Astrocyte (in vitro differentiated cells and primary cell): ENCODE measurements around the gene CSNK1G2. TPM values are rescaled to one million over a fixed set of nuclear protein-coding genes. Genes with fewer than 3 reads are reported as not detected.
A peak's percentile ranks its signal among the peaks of the same experiment; 100 is the strongest.

Experiments used
- DNase-seq: peaks from one replicate; pipeline ENCODE4 v3.0.0-alpha.2; 2010; ENCODE audit warnings: low read depth
- FAIRE-seq: peaks from 2 replicates; lab custom pipeline; 2011; peaks lifted over from hg19 to GRCh38; lab: Jason Lieb, UNC
- H2AFZ ChIP-seq: 2 replicates; pipeline ENCODE4 v1.6.0; 2012; ENCODE audit warnings: low read depth, low read length, inconsistent platforms
- H3K27ac ChIP-seq: 2 replicates; pipeline ENCODE4 v1.5.1; 2011; ENCODE audit warnings: low read depth, low read length, inconsistent platforms
- H3K27me3 ChIP-seq: 2 replicates; pipeline ENCODE4 v1.6.0; 2011; ENCODE audit warnings: low read length, inconsistent platforms; ENCODE audit not compliant: insufficient read depth
- H3K36me3 ChIP-seq: 2 replicates; pipeline ENCODE4 v1.5.1; 2011; ENCODE audit warnings: low read length, inconsistent platforms; ENCODE audit not compliant: insufficient read depth
- H3K4me1 ChIP-seq: 2 replicates; pipeline ENCODE4 v1.5.1; 2011; ENCODE audit warnings: low read length, inconsistent platforms; ENCODE audit not compliant: insufficient read depth
- H3K4me2 ChIP-seq: 2 replicates; pipeline ENCODE4 v1.6.0; 2012; ENCODE audit warnings: low read length, inconsistent platforms
- H3K4me3 ChIP-seq: 2 replicates; pipeline ENCODE4 v1.5.1; 2011; ENCODE audit warnings: low read depth, mild to moderate bottlenecking, low read length, inconsistent platforms; ENCODE audit not compliant: insufficient read depth
- H3K79me2 ChIP-seq: 2 replicates; pipeline ENCODE4 v1.6.0; 2012; ENCODE audit warnings: mild to moderate bottlenecking, low read length, inconsistent platforms; ENCODE audit not compliant: insufficient read depth
- H3K9ac ChIP-seq: 2 replicates; pipeline ENCODE4 v1.6.0; 2012; ENCODE audit warnings: mild to moderate bottlenecking, low read length, inconsistent platforms
- H3K9me3 ChIP-seq: 2 replicates; pipeline ENCODE4 v1.5.1; 2012; ENCODE audit warnings: low read depth, mild to moderate bottlenecking, low read length, inconsistent platforms; ENCODE audit not compliant: insufficient read depth
- H4K20me1 ChIP-seq: 2 replicates; pipeline ENCODE4 v1.6.0; 2012; ENCODE audit warnings: low read length, inconsistent platforms; ENCODE audit not compliant: insufficient read depth
- H3K27ac Mint-ChIP-seq: one replicate; pipeline ENCODE4 v1.8.0; 2021; ENCODE audit warnings: mild to moderate bottlenecking, mixed read lengths; ENCODE audit not compliant: unreplicated experiment
- H3K27me3 Mint-ChIP-seq: one replicate; pipeline ENCODE4 v1.8.0; 2021; ENCODE audit warnings: low read depth, mixed read lengths; ENCODE audit not compliant: unreplicated experiment
- H3K36me3 Mint-ChIP-seq: one replicate; pipeline ENCODE4 v1.8.0; 2021; ENCODE audit warnings: low read depth, mixed read lengths; ENCODE audit not compliant: unreplicated experiment
- H3K4me1 Mint-ChIP-seq: one replicate; pipeline ENCODE4 v1.8.0; 2021; ENCODE audit warnings: low read depth, mixed read lengths; ENCODE audit not compliant: unreplicated experiment
- H3K4me3 Mint-ChIP-seq: one replicate; pipeline ENCODE4 v1.8.0; 2021; ENCODE audit warnings: mild to moderate bottlenecking, moderate library complexity, mixed read lengths; ENCODE audit not compliant: unreplicated experiment
- H3K9me3 Mint-ChIP-seq: one replicate; pipeline ENCODE4 v1.8.0; 2021; ENCODE audit warnings: mild to moderate bottlenecking, mixed read lengths; ENCODE audit not compliant: unreplicated experiment
- EZH2 ChIP-seq: IDR thresholded peaks from 2 replicates; pipeline ENCODE4 v1.6.1; 2012; ENCODE audit warnings: mild to moderate bottlenecking, low read length, inconsistent platforms; ENCODE audit not compliant: insufficient read depth
- total RNA-seq: library from RNA; stranded (reverse); gene quantifications from 2 replicates; pipeline ENCODE4 v1.2.1, GENCODE V29; 2021
- TF ChIP-seq, protein P1 (sequence below): IDR thresholded peaks from 2 replicates; pipeline ENCODE4 v1.5.1; 2011; ENCODE audit warnings: low read depth, mild to moderate bottlenecking, inconsistent platforms, low read length, moderate library complexity; ENCODE audit not compliant: insufficient read depth

Gene CSNK1G2
- total RNA-seq, 1 donor from 2014 or later: 64.1 TPM

DNA sequence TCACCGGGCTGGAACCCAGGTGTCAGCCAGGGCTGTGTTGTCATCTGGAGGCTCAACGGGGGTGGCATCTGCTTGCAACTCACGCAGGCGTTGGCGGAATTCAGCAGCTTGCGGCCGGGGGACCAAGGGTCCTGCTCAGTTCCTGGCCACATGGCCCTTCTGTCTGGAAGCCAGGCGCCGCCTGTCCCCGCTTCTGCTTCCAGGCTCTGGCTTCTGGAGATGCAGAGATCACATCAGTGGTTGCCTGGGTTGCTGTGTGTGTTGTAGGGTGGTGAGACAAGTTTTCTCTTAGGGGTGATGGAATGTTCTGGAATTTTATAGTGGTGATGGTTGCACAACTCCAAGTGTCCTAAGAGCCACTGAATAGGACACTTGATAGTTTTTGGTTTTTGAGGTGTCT lies 30.8 kb upstream of the CSNK1G2 start:
- peaks cover 7% of the 10 kb centered on the region for H3K4me1 Mint-ChIP-seq
- H3K27me3 ChIP-seq: no peaks in the 10 kb centered on the region
- TF ChIP-seq EZH2: no peak
- TF ChIP-seq, protein P1, sequence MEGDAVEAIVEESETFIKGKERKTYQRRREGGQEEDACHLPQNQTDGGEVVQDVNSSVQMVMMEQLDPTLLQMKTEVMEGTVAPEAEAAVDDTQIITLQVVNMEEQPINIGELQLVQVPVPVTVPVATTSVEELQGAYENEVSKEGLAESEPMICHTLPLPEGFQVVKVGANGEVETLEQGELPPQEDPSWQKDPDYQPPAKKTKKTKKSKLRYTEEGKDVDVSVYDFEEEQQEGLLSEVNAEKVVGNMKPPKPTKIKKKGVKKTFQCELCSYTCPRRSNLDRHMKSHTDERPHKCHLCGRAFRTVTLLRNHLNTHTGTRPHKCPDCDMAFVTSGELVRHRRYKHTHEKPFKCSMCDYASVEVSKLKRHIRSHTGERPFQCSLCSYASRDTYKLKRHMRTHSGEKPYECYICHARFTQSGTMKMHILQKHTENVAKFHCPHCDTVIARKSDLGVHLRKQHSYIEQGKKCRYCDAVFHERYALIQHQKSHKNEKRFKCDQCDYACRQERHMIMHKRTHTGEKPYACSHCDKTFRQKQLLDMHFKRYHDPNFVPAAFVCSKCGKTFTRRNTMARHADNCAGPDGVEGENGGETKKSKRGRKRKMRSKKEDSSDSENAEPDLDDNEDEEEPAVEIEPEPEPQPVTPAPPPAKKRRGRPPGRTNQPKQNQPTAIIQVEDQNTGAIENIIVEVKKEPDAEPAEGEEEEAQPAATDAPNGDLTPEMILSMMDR: no peak
- H3K4me2 ChIP-seq: peak overlapping the region; percentile 33
- H3K79me2 ChIP-seq: peaks cover 88% of the 10 kb centered on the region
- no peaks in the 10 kb centered on the region for H3K36me3 ChIP-seq
- no peaks in the 10 kb centered on the region for H3K27me3 Mint-ChIP-seq
- H3K9me3 Mint-ChIP-seq: no peaks in the 10 kb centered on the region
- DNase-seq (no peak), FAIRE-seq (no peak)
- H3K9me3 ChIP-seq: no peaks in the 10 kb centered on the region
- no peak overlapping the region for H3K4me3 ChIP-seq
- no peak overlapping the region for H2AFZ ChIP-seq
- H4K20me1 ChIP-seq: peaks cover 63% of the 10 kb centered on the region
- H3K36me3 Mint-ChIP-seq: no peaks in the 10 kb centered on the region
- H3K27ac ChIP-seq: no peak overlapping the region
- peaks cover 10% of the 10 kb centered on the region for H3K4me1 ChIP-seq
- peak overlapping the region; percentile 14 for H3K4me3 Mint-ChIP-seq
- peak overlapping the region; percentile 34 for H3K27ac Mint-ChIP-seq
- no peak overlapping the region for H3K9ac ChIP-seq

DNA sequence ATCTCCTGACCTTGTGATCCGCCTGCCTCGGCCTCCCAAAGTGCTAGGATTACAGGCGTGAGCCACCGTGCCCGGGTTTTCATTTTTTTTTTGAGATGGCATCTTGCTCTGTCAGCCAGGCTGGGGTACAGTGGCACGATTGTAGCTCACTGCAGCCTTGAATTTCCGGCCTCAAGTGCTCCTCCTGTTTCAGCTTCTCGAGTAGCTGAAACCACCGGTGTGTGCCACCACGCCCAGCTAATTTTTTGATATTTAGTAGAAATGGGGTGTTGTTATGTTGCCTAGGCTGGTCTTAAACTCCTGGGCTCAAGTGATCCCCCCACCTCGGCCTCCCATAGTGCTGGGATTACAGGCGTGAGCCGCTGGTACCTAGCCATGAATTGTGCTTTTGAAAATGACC lies 29.9 kb upstream of the CSNK1G2 start:
- Histone ChIP-seq H3K36me3 (no peaks in the 10 kb centered on the region), H3K27me3 (no peaks in the 10 kb centered on the region), H3K4me1 (peaks cover 5% of the 10 kb centered on the region), H3K27ac (no peak overlapping the region), H3K9me3 (no peaks in the 10 kb centered on the region), H3K4me2 (no peak overlapping the region), H2AFZ (no peak overlapping the region), H3K9ac (no peak overlapping the region), H3K79me2 (peaks cover 82% of the 10 kb centered on the region), H4K20me1 (peaks cover 66% of the 10 kb centered on the region), H3K4me3 (no peak overlapping the region)
- FAIRE-seq (no peak), DNase-seq (no peak)
- TF ChIP-seq, protein P1: no peak
- no peak for TF ChIP-seq EZH2
- no peaks in the 10 kb centered on the region for H3K27me3 Mint-ChIP-seq
- no peak overlapping the region for H3K4me3 Mint-ChIP-seq
- no peaks in the 10 kb centered on the region for H3K9me3 Mint-ChIP-seq
- H3K4me1 Mint-ChIP-seq: peaks cover 7% of the 10 kb centered on the region
- H3K36me3 Mint-ChIP-seq: no peaks in the 10 kb centered on the region
- no peak overlapping the region for H3K27ac Mint-ChIP-seq

DNA sequence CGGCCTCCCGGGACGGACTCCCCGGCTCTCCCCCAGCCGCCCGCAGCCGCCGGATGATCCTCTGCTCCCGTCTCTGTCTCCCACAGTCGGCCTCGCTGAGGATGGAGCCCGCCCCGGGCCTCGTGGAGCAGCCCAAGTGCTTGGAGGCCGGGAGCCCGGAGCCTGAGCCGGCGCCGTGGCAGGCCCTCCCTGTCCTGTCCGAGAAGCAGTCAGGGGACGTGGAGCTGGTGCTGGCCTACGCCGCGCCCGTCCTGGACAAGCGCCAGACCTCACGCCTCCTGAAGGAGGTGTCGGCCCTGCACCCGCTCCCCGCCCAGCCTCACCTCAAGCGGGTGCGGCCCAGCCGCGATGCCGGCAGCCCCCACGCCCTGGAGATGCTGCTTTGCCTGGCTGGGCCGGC lies 29.0 kb upstream of the CSNK1G2 start:
- no peaks in the 10 kb centered on the region for H3K36me3 ChIP-seq
- H3K4me3 Mint-ChIP-seq: no peak overlapping the region
- no peak overlapping the region for H3K4me3 ChIP-seq
- H3K4me1 Mint-ChIP-seq: peaks cover 7% of the 10 kb centered on the region
- peaks cover 66% of the 10 kb centered on the region for H4K20me1 ChIP-seq
- peaks cover 73% of the 10 kb centered on the region for H3K79me2 ChIP-seq
- H3K27me3 ChIP-seq: no peaks in the 10 kb centered on the region
- no peak overlapping the region for H2AFZ ChIP-seq
- no peak overlapping the region for H3K27ac ChIP-seq
- no peak for FAIRE-seq
- no peaks in the 10 kb centered on the region for H3K9me3 Mint-ChIP-seq
- H3K9ac ChIP-seq: no peak overlapping the region
- H3K4me1 ChIP-seq: peaks cover 5% of the 10 kb centered on the region
- H3K9me3 ChIP-seq: no peaks in the 10 kb centered on the region
- TF ChIP-seq EZH2: no peak
- TF ChIP-seq, protein P1: no peak
- no peaks in the 10 kb centered on the region for H3K27me3 Mint-ChIP-seq
- DNase-seq: no peak
- no peak overlapping the region for H3K27ac Mint-ChIP-seq
- H3K36me3 Mint-ChIP-seq: peaks cover under 1% of the 10 kb centered on the region
- no peak overlapping the region for H3K4me2 ChIP-seq
